Cerebellar cortex (tissue), 1 donor: ENCODE results near the gene TET1.
"Not testable (repeated sequence)": the region's sequence is repeated elsewhere in the genome, so short reads cannot be mapped to it uniquely, and the experiment has no call there.

Source experiments
- DNase-seq: peaks from one replicate; pipeline ENCODE4 v3.0.0-alpha.2; 2015; ENCODE audit warnings: low spot score

The TET1 gene

DNA sequence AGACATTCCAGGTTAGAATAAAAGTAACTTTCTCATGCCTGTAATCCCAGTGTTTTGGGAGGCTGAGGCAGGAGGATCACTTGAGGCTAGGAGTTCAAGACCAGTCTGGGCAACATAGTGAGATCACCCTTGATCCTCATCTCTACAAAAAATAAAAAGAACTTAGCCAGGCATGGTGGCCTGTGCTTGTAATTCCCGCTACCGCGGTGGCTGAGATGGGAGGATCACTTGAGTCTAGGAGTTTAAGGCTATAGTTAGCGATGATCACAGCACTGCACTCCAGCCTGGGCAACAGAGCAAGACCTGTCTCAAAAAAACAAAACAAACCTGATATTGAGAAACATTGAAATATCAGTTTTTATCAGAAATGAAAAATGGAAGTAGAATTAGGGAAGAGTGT lies 4.6 kb downstream of the TET1 start:
- no peak for DNase-seq

GRCh38 chr10:68565658-68566057 lies 5.5 kb downstream of the TET1 start:
- no peak for DNase-seq

DNA sequence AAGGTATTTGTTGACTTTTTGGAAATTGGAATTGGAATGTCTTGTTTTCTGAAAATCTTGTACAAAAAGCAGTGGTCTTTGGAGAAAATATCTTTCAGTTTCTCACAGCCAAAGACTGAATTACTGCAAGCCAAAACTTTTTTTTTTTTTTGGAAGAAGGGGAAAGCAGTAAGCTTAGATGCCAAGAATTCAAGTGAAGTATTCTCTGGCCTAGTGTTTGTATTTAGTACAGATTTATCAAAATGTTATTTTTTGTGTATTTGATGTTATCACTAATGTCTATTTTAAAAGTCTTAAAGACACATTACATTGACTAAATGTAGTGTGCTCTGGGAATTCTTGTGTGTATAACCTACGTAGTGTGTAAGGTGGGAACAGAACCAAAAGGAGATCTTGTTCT lies 6.2 kb downstream of the TET1 start:
- no peak for DNase-seq

DNA sequence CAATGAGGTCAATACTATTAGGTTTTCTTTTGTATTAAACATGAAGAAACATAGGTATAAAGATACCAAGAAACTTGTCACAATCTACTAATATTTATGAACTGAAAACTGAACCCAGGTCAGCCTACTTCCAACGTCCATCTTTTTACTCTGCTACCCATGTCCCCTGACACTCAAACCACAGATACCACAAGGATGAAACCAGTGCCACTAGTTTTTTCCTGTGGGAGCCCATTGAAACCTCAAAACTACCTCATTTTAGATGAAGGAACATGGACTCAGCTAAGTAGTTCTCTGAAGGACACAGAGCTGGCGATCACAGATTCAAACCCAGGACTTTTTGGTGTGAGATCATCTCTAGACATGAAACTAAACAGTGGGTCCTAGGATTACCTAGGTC lies 6.8 kb downstream of the TET1 start:
- DNase-seq: no peak

- no peak for DNase-seq
Observed at GRCh38 chr10:68572151-68572550, 12.0 kb downstream of the TET1 start.

DNA sequence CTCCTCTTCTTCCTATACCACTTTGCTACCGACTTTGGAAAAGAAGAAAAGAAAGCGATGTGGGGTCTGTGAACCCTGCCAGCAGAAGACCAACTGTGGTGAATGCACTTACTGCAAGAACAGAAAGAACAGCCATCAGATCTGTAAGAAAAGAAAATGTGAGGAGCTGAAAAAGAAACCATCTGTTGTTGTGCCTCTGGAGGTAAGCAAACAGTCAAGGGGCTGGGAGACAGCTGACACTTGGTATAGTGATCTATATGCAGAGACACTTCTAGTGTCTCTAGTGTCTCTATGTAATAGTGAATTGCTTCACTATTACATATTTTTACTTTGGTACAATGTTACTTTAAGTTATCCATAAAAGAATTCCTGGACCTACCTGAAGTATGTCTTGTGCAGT lies 13.9 kb downstream of the TET1 start:
- no peak for DNase-seq

- DNase-seq: no peak
Observed at GRCh38 chr10:68576118-68576517, 16.0 kb downstream of the TET1 start.

DNA sequence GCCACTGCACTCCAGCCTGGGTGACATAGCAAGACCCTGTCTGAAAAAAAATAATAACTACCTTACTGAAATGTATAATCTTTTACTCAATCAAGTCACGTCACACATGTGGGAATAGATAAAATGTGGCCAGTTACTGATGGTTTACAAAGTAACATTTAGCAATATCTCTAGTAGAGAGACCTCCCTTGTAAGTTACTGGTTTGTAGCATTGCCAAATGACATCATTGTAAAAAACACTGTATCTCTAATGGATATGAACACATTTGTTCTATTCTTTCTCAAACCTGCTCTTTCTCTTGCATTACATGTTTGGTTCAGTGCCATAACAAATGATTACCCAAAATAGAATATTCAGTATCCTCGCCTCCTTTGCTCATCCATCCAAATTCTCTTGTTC lies 18.8 kb downstream of the TET1 start:
- no peak for DNase-seq

DNA sequence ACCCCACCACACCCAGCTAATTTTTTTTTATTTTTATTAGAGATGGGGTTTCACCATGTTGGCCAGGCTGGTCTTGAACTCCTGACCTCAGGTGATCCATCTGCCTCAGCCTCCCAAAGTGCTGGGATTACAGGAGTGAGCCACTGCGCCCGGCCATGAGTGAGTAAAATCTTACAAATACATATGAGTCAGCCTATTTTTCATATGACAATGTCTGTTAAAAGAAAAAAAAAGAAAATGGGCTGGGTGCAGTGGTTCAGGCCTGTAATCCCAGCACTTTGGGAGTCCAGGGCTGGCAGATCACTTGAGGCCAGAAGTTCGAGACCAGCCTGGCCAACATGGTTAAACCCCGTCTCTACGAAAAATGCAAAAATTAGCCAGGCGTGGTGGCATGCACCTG lies 24.1 kb downstream of the TET1 start:
- not testable (repeated sequence) for DNase-seq

DNA sequence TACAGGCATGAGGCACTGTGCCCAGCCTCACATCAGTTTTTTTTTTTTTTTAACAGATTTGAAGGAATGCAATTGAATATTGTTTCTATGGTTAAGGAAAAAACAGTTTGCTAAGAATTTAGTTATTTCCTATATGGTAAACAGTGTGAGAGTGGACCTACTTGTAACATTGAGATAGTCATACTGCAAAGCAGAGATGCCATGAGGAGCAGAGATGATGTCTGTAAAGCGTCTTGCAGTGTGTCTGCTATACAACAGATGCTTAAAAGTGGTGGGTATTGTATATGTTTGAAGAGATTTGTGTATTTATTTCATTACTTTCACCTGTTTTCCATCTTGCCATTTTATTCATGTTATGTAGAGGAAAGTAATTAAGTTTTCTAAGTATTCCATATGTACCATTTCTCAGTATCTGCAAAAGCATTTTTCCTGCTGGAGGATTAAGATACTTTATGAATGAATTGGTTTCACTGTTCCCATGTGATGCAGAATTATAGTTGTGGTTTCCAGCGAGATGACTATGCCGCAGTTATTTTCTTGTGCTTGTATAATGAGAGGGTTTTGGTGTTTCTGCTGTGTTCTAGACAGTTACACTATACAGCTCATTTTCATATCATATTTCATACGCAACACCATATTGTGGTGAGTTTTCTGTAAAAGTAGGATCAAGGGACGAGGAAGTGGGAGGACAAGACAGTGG lies 26.6 kb downstream of the TET1 start:
- no peak for DNase-seq

DNA sequence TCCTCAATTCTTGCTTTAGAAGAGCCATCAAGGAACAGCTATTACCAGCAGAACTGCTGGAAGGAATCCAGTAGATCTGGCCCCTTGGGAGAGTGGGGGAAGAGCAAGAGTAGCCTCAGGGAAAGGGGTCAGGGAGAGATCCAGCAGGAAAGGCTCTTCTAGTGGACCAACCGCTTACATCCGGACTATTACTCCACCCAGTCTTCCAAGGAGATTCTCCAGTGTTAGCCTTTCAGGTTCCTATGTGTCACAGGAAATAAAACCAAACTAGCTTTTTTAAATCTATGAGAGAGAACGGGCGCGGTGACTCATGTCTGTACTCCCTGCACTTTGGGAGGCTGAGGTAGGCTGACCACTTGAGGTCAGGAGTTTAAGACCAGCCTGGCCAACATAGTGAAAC lies 34.3 kb downstream of the TET1 start:
- DNase-seq: no peak

DNA sequence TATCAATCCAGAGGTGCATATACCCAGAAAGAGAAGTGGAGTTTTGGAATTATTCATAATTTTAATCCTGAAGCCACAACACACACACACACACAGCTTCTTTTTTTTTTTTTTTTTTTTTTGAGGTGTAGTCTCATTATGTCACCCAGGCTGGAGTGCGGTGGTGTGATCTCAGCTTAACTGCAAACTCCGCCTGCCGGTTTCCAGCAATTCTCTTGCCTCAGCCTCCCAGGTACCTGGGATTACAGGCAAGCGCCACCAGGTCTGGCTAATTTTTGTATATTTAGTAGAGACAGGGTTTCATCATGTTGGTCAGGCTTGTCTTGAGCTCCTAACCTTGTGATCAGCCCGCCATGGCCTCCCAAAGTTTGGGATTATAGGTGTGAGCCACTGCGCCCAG lies 35.4 kb downstream of the TET1 start:
- no peak for DNase-seq

DNA sequence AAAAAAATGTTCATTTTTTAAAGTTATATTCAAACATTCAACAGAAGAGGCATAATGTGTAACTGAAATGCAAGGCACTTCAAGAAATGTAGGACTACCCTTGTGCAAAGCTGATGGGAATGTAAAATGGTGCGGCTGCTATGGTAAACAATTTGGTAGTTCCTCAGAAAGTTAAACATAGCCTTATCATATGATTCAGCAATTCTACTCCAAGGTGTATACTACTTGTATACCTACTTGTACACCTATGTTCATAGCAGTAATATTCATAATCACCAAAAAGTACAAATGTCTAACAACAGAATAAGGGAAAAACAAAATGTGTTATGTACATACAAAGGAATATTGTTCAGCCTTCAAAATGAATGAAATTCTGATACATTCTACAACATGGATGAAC lies 37.3 kb downstream of the TET1 start:
- no peak for DNase-seq

DNA sequence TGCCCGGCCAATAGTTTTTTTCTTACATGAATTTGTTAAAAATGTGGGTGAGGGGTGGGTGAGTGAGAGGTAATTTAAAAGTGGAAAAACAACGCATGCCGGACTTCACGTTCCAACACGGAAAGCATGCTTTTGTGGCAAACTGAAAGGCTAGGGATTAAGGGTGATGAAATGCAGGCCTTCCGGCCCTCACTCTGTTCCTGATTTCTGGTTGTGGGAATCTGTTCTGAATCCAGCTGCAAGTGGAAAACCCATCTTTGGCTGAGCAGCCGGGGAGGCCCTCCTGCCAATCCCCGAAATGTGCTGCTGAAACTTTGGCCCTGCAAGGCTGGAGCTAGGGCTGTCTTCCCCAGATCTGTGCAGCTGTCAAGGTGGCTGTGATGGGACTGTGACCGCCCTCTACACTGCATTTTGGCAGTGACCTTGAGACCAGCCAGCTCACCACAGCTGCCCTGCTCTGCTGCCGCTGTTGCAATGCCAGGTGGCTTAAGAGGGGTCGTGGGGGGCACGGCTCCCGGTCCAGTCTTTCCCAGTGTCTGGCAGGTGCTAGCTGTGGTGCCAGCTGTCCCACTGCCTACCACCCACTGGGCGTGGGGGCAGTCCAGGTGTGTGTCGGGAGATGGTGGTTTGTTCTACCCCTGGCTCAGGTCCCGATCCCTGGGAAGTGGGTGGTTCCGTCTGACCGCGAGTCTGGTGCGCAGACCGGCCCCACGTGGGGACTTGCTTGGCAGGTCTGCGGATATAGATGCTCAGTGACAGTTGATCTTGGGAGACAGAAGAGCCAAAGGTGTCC lies 39.0 kb downstream of the TET1 start:
- DNase-seq: peak; percentile 22

GRCh38 chr10:68599771-68600040 lies 39.6 kb downstream of the TET1 start:
- peak; percentile 43 for DNase-seq

DNA sequence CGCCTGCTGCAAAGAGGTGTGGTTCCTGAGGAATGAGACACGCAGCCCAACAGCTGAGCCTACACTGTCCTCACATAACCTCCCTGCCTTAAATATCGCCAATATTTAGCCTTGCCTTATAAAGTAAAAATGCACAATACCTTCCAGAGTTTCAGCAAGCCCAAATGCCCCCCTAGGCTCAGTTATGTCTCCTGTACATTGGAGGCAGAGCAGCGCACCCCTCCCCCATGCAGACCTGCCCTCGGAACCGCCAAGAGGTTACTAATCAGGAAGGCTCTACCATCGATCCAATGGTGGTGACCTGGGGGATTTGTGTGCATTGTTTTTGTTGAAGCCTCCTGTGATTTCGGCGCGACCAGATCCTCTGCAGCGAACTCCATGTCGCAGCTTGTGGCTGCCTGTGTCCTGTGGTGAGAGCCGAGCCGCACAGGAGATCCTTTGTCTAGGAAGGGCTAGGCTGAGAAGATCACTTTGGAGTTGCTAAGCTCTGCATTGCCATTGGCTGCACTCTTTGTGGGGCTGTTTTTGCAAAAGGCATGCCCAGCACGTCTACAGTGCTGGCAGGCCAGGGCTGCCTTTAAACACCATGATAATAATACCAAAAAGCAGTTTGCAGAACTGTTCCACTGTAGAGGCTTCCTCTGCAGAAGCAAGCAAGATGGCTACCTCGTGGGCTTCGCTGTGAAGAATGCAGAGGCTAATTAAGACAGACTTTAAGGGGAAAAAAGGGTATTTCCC lies 40.1 kb downstream of the TET1 start:
- DNase-seq: peak; percentile 95

GRCh38 chr10:68601501-68602265 lies 41.5 kb downstream of the TET1 start:
- DNase-seq: peak; percentile 28

DNA sequence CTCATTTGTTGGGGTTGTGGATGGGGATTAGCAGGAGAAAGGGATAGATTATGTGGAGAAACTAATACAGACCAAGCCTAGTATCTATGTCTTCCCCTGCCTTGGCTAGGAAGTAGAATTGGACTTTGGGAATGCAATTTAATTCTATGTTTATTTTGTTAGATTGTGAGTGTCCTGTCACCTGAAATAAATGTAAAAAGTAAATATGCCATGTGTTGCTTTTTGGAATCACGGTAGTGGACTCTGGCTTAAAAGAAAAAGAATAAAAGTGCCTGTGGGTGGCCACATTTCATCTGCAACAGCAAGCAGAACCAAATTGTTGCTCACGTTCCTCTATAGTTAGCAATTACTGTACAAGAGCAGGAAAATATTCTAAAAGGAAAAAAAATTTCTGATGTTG lies 42.3 kb downstream of the TET1 start:
- peak; percentile 38 for DNase-seq

GRCh38 chr10:68603766-68604165 lies 43.6 kb downstream of the TET1 start:
- no peak for DNase-seq

DNA sequence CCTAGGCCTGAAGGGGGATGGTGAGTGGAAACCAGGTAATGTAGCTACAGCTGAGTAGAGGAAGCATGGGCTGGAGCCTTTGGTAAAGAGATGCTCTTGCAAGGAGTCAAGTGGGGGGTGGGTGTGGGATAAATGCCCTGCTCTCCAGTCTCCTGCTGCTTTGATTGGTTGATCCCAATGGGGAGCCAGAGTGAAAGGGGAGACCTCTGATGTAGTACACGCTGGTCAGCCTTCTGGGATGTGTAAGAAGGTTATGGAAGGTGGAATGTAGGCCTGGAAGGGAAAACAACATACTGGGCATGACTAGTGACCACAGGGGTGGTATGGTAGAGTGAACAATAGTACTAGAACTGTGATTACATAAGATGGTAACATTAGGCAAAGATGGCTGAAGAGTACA lies 44.3 kb downstream of the TET1 start:
- DNase-seq: no peak

DNA sequence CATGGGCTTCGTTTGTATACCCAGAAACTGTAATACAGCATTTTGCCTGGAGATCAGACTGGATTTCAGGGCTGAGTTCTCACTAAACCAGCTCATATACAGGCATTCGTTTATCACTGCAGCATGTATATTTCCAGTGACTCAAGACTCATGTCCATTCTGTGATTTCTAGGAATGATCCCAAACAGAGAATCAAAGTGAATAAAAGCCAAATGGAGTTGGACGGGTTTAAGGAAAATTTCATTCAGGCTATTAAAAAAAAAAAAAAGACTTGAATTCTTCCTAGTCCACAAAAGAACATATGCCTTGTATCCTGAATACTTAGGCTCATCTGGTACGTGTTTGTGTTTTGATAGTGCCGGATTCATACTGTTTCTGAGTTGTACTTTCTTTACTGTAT lies 46.8 kb downstream of the TET1 start:
- DNase-seq: no peak

- not testable (repeated sequence) for DNase-seq
Observed at GRCh38 chr10:68610023-68610422, 49.9 kb downstream of the TET1 start.

DNA sequence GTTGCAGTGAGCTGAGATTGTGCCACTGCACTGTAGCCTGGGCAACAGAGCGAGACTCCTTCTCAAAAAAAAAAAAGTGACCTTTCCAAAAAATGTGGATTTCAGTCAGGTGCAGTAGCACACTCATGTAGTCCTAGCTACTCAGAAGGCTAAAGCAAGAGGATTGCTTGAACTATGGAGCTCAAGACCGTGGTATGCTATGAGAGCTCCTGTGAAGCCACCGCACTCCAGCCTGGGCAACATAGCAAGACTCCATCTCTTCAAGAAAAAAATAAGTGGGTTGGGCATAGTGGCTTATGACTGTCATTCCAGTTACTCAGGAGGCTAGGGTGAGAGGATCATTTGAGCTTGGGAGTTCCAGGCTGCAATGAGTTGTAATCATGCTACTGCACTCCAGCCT lies 51.1 kb downstream of the TET1 start:
- DNase-seq: no peak
